ENCODE measurements around the gene PRDM16.

DNA sequence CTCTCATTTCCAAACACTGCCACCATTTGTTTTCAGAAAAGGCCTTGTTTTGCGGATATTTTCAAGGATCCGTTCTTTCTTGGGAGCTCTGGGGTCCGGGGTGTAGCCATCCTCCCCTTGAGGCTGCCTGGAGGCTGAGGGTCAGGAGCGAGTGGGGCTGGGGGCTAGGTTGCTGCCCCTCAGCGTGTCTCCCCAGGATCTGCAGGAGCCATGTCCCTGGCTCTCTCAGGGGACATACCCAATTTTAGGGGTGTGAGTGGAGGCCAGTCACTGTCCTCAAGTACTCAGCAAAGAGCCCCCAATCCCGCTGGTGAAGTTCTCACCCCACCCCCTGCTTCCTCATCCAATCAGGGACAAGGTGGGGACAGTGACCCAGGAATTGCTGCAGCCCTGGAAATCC lies 15.0 kb upstream of the PRDM16 start:
- TF ChIP-seq NR2C2 (CRISPR knock-in tag; IDR thresholded peaks at IDR 0.05) (no peak), SP1 (CRISPR knock-in tag; conservative IDR thresholded peaks at IDR 0.05) (no peak), NR3C1 (CRISPR knock-in tag; conservative IDR thresholded peaks at IDR 0.05; ENCODE audit: low read depth) (no peak), ZNF671 (CRISPR knock-in tag; IDR thresholded peaks at IDR 0.05) (no peak)
- TF ChIP-seq, protein P1, sequence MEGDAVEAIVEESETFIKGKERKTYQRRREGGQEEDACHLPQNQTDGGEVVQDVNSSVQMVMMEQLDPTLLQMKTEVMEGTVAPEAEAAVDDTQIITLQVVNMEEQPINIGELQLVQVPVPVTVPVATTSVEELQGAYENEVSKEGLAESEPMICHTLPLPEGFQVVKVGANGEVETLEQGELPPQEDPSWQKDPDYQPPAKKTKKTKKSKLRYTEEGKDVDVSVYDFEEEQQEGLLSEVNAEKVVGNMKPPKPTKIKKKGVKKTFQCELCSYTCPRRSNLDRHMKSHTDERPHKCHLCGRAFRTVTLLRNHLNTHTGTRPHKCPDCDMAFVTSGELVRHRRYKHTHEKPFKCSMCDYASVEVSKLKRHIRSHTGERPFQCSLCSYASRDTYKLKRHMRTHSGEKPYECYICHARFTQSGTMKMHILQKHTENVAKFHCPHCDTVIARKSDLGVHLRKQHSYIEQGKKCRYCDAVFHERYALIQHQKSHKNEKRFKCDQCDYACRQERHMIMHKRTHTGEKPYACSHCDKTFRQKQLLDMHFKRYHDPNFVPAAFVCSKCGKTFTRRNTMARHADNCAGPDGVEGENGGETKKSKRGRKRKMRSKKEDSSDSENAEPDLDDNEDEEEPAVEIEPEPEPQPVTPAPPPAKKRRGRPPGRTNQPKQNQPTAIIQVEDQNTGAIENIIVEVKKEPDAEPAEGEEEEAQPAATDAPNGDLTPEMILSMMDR (IDR thresholded peaks at IDR 0.05): no peak
- TF ChIP-seq, protein P2, sequence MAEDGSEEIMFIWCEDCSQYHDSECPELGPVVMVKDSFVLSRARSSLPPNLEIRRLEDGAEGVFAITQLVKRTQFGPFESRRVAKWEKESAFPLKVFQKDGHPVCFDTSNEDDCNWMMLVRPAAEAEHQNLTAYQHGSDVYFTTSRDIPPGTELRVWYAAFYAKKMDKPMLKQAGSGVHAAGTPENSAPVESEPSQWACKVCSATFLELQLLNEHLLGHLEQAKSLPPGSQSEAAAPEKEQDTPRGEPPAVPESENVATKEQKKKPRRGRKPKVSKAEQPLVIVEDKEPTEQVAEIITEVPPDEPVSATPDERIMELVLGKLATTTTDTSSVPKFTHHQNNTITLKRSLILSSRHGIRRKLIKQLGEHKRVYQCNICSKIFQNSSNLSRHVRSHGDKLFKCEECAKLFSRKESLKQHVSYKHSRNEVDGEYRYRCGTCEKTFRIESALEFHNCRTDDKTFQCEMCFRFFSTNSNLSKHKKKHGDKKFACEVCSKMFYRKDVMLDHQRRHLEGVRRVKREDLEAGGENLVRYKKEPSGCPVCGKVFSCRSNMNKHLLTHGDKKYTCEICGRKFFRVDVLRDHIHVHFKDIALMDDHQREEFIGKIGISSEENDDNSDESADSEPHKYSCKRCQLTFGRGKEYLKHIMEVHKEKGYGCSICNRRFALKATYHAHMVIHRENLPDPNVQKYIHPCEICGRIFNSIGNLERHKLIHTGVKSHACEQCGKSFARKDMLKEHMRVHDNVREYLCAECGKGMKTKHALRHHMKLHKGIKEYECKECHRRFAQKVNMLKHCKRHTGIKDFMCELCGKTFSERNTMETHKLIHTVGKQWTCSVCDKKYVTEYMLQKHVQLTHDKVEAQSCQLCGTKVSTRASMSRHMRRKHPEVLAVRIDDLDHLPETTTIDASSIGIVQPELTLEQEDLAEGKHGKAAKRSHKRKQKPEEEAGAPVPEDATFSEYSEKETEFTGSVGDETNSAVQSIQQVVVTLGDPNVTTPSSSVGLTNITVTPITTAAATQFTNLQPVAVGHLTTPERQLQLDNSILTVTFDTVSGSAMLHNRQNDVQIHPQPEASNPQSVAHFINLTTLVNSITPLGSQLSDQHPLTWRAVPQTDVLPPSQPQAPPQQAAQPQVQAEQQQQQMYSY (CRISPR knock-in tag; IDR thresholded peaks at IDR 0.05): no peak
